Endothelial cell of umbilical vein (primary cell): ENCODE data around the gene MAN2A1.

ENCODE experiments used
- CTCF ChIP-seq, 2 donors: IDR thresholded peaks; 1 replicate in 1 of 2; 2 replicates in 1 of 2; pipeline ENCODE4 v1.5.1; 2011; ENCODE audit warnings: low read length in 2 of 2, mild to moderate bottlenecking in 2 of 2, moderate library complexity in 2 of 2, control low read depth in 1 of 2, inconsistent platforms in 1 of 2, low read depth in 1 of 2; ENCODE audit not compliant: insufficient read depth in 1 of 2; ENCODE audit errors: extremely low read depth in 1 of 2
- EZH2 ChIP-seq: IDR thresholded peaks from 2 replicates; pipeline ENCODE4 v1.6.1; 2012; ENCODE audit warnings: borderline replicate concordance, low read depth, mild to moderate bottlenecking, moderate library complexity, low read length, inconsistent platforms; ENCODE audit not compliant: severe bottlenecking
- MAX ChIP-seq: IDR thresholded peaks from 2 replicates; pipeline ENCODE4 v1.6.1; 2011; ENCODE audit not compliant: insufficient read depth, insufficient read length

- TF ChIP-seq CTCF (IDR thresholded peaks at IDR 0.05; ENCODE audit: extremely low read depth in 1 of 2, insufficient read depth in 1 of 2, low read depth in 1 of 2, low read length in 2 of 2) (no peak), MAX (no peak), EZH2 (no peak)
Measured at GRCh38 chr5:109899163-109899535, 209.4 kb downstream of the MAN2A1 start.
